WTC11 (cell line): Measurements from ENCODE around the gene SPN. TPM values are rescaled to one million over a fixed set of nuclear protein-coding genes. Genes with fewer than 3 reads are reported as not detected.

Experiments used
- ATAC-seq: fragments of 200-7000 bp; cut with Tn5 transposase; 2 replicates; pipeline ENCODE4 v1.10.0; 2021; ENCODE audit warnings: mild to moderate bottlenecking, moderate library complexity
- CTCF ChIA-PET: fragments of 300-600 bp; sonication (Branson Sonifier 250); formaldehyde crosslinking; loops from one replicate; lab custom pipeline; 2021; ENCODE audit warnings: antibody characterized with exemption; lab: Charles Lee
- POLR2A ChIA-PET: fragments of 350-600 bp; sonication (Branson Sonifier 250); formaldehyde crosslinking; loops from one replicate; lab custom pipeline; 2021; ENCODE audit warnings: antibody characterized with exemption; lab: Charles Lee
- DNase-seq: peaks from one replicate; pipeline ENCODE4 v3.0.0; 2021; ENCODE audit warnings: low spot score
- H3K27ac Mint-ChIP-seq: 2 replicates; pipeline ENCODE4 v1.8.0; 2021; ENCODE audit warnings: mixed read lengths
- H3K27me3 Mint-ChIP-seq: 2 replicates; pipeline ENCODE4 v1.8.0; 2021; ENCODE audit warnings: low read depth, mild to moderate bottlenecking, moderate library complexity, mixed read lengths
- H3K36me3 Mint-ChIP-seq: 2 replicates; pipeline ENCODE4 v1.8.0; 2021; ENCODE audit warnings: mixed read lengths
- H3K4me1 Mint-ChIP-seq: 2 replicates; pipeline ENCODE4 v1.8.0; 2022; ENCODE audit warnings: mixed read lengths
- H3K4me3 Mint-ChIP-seq: 2 replicates; pipeline ENCODE4 v1.8.0; 2021; ENCODE audit warnings: mild to moderate bottlenecking, moderate library complexity, mixed read lengths
- H3K9me3 Mint-ChIP-seq: 2 replicates; pipeline ENCODE4 v1.8.0; 2021; ENCODE audit warnings: mixed read lengths
- EMX1 ChIP-seq: fragments of 250-450 bp; sonication (Bioruptor Pico); IDR thresholded peaks from 2 replicates; pipeline ENCODE4 v1.8.0; 2021; ENCODE audit warnings: mild to moderate bottlenecking
- FOXK1 ChIP-seq: sonication (generic); formaldehyde crosslinking; IDR thresholded peaks from 2 replicates; pipeline ENCODE4 v1.8.0; 2022; ENCODE audit warnings: mild to moderate bottlenecking, moderate library complexity, missing genetic modification reagents
- MYBL2 ChIP-seq: sonication (generic); formaldehyde crosslinking; IDR thresholded peaks from 2 replicates; pipeline ENCODE4 v1.8.1; 2023; ENCODE audit warnings: mild to moderate bottlenecking, moderate library complexity, missing genetic modification reagents
- NR3C1 ChIP-seq: sonication (generic); formaldehyde crosslinking; conservative IDR thresholded peaks from 2 replicates; pipeline ENCODE4 v1.8.1; 2023; ENCODE audit warnings: low read depth, mild to moderate bottlenecking, missing genetic modification reagents
- ZNF121 ChIP-seq: sonication (generic); formaldehyde crosslinking; IDR thresholded peaks from 2 replicates; pipeline ENCODE4 v1.8.0; 2023; ENCODE audit warnings: missing genetic modification reagents
- ZNF263 ChIP-seq: sonication (generic); formaldehyde crosslinking; IDR thresholded peaks from 2 replicates; pipeline ENCODE4 v1.8.1; 2022; ENCODE audit warnings: low read depth, mild to moderate bottlenecking, moderate library complexity, missing genetic modification reagents
- ZNF671 ChIP-seq: fragments of 250-450 bp; sonication (Bioruptor Pico); IDR thresholded peaks from 2 replicates; pipeline ENCODE4 v1.8.0; 2021; ENCODE audit warnings: mild to moderate bottlenecking
- total RNA-seq: library from RNA; stranded (reverse); gene quantifications from 3 replicates; pipeline ENCODE4 v1.2.3, GENCODE V29; 2021
- TF ChIP-seq, protein P1 (sequence below): fragments of 200-600 bp; IDR thresholded peaks from 2 replicates; pipeline ENCODE4 v1.8.0; 2022; ENCODE audit warnings: antibody characterized with exemption
- TF ChIP-seq, protein P2 (sequence below): sonication (generic); formaldehyde crosslinking; IDR thresholded peaks from 2 replicates; pipeline ENCODE4 v1.8.1; 2023; ENCODE audit warnings: mild to moderate bottlenecking, moderate library complexity, missing genetic modification reagents
- TF ChIP-seq, protein P3 (sequence below): sonication (generic); formaldehyde crosslinking; IDR thresholded peaks from 2 replicates; pipeline ENCODE4 v1.8.0; 2022; ENCODE audit warnings: mild to moderate bottlenecking, missing genetic modification reagents

Gene SPN
- total RNA-seq, 1 experiment from 2014 or later, result 2.3 TPM

DNA sequence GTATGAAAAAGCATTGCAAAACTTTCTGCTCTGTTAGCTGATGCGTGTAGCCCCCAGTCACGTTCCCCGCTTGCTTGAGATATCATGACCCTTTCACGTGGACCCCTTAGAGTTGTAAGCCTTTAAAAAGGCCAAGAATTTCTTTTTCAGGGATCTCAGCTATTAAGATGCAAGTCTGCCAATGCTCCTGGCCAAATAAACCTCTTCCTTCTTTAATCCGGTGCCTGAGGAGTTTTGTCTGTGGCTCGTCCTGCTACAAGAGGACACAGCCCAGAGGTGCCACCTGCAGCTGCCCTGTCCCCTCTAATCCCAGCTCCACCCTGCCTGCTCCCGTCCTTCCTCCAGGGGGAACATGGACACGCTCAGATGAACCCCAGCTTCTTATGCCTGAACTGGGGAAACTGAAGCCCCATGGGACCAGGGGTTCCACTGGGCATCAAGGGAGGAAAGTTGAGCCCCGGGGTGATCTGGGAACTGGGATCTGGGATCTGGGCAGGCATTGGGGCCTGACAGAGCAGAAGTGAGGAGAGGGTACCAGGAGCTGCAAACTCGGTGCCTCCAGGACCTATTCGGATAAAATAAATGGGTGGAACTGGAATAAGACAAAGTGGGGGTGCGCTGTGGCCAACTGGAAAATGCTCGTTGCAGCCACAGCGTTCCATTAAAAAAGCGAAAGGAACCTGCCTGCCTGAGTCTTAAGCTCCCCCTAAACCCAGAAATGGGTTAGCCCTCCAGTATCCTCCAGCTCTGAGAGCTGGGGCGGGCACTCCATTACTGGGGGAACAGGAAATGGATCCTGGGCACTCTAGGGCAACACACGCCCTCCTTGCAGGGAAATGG, 35.7 kb downstream of the SPN start:
- ATAC-seq (peak; percentile 51), DNase-seq (no peak)
- Mint-ChIP-seq H3K4me1 (peaks cover 38% of the 10 kb centered on the region), H3K36me3 (peaks cover 30% of the 10 kb centered on the region), H3K27me3 (no peaks in the 10 kb centered on the region), H3K27ac (peak overlapping the region; percentile 77), H3K9me3 (peaks cover 12% of the 10 kb centered on the region), H3K4me3 (no peak overlapping the region)
- 0 out of 2 replicates have a peak, but pooled peaks have one; percentile 3 for TF ChIP-seq ZNF121
- TF ChIP-seq ZNF671 (CRISPR knock-in tag), result no peak
- TF ChIP-seq FOXK1 (CRISPR knock-in tag), result no peak
- no peak for TF ChIP-seq NR3C1
- ChIA-PET POLR2A (interaction anchor here (0.6 to 3.0 kb wide), 8 partner anchors 11 to 323 kb away, joined by 3 to 23 read pairs (median 5); partner anchors contain the start of genes KIF22 and QPRT), CTCF (interaction anchor here (0.7 to 5.3 kb wide), 17 partner anchors 10 to 357 kb away, joined by 3 to 73 read pairs (median 4); partner anchors contain the start of genes ASPHD1, KIF22, PAGR1 and QPRT)

DNA sequence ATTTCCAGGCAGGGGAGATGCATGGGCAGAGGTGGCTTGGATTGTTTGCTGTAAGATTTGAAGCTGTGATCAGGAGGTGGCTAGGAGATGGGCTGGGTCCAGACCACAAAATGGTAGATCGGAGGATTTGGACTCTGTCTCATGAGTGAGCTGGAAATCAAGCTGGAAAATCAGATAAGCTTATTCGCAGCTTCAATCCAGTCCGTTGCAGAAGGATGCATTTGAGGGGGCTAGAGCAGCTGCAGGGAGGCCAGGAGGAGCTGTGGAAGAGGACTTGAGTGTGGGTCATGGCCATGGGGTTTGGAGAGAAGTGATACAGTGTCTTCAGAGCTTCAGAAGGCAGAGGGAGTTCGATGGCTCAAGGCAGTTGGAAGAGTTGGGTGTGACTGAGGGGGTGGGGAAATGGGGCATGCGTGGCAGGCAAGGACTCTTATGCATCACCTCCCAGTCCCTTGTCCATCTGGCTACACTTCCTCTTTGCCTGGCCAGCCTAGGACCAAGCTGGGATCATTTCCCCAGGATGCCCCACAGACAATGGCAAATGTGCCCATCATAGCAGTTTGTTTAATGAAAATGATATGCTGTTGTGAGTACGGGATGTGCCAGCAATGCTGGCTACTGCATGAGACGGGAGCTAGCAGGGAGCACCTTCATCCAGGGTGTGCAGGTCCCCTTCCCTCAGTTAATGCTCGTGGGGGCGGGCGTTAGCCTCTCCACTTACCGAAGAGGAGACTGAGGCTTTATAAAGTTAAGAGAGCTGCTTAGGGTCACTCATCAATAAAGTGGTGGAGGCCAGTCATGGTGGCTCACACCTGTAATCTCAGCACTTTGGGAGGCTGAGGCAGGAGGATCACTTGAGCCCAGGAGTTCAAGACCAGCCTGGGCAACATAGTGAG, 36.5 kb downstream of the SPN start:
- DNase-seq (no peak), ATAC-seq (no peak)
- Mint-ChIP-seq H3K27ac (peak overlapping the region; percentile 77), H3K4me3 (no peak overlapping the region), H3K4me1 (peaks cover 38% of the 10 kb centered on the region), H3K27me3 (no peaks in the 10 kb centered on the region), H3K9me3 (peaks cover 12% of the 10 kb centered on the region), H3K36me3 (peaks cover 30% of the 10 kb centered on the region)
- no peak for TF ChIP-seq ZNF263
- 0 out of 2 replicates have a peak, but pooled peaks have one; percentile 36 for TF ChIP-seq EMX1 (CRISPR knock-in tag)
- CTCF ChIA-PET, result interaction anchor here (0.6 to 5.3 kb wide), 43 partner anchors 10 to 407 kb away, joined by 3 to 73 read pairs (median 5); partner anchors contain the start of genes ASPHD1, KCTD13, KIF22 and PAGR1
- POLR2A ChIA-PET, result interaction anchor here (0.5 to 3.0 kb wide), 13 partner anchors 11 to 657 kb away, joined by 3 to 23 read pairs (median 4); partner anchors contain the start of genes KIF22 and QPRT

DNA sequence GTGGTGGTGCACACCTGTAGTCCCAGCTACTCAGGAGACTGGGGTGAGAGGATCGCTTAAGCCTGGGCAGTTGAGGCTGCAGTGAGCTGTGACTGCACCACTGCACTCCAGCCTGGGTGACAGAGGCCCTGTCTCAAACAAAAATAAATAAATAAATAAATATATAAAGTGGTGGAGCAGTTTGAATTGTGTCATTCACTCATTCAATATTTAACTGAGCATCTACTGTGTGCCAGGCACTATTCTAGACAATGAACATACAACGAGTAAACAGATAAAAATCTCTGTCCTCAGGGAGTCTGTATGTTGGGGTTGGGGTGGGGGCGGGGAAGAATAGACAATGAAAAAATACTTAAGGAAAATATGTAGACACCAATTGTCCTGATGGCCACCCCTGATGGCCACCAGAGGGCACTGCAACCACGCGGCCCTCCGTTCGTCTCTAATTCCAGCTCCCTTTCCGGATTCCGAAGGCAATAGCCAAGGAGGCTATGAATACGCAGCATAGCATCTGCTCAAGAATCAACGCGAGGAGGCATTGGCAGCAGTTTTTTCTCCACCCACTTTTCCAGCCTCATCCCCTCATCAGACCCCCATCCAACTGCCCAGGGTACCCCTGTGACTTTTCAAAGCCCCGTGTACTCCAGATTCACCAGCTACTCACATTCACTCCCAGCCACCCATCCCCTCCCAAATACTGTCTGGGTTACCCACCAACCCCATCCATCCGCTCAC, 37.4 kb downstream of the SPN start:
- Mint-ChIP-seq H3K4me3 (no peak overlapping the region), H3K36me3 (peaks cover 30% of the 10 kb centered on the region), H3K27me3 (no peaks in the 10 kb centered on the region), H3K4me1 (peaks cover 38% of the 10 kb centered on the region), H3K27ac (no peak overlapping the region), H3K9me3 (peaks cover 12% of the 10 kb centered on the region)
- TF ChIP-seq, protein P1, sequence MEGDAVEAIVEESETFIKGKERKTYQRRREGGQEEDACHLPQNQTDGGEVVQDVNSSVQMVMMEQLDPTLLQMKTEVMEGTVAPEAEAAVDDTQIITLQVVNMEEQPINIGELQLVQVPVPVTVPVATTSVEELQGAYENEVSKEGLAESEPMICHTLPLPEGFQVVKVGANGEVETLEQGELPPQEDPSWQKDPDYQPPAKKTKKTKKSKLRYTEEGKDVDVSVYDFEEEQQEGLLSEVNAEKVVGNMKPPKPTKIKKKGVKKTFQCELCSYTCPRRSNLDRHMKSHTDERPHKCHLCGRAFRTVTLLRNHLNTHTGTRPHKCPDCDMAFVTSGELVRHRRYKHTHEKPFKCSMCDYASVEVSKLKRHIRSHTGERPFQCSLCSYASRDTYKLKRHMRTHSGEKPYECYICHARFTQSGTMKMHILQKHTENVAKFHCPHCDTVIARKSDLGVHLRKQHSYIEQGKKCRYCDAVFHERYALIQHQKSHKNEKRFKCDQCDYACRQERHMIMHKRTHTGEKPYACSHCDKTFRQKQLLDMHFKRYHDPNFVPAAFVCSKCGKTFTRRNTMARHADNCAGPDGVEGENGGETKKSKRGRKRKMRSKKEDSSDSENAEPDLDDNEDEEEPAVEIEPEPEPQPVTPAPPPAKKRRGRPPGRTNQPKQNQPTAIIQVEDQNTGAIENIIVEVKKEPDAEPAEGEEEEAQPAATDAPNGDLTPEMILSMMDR, result peak; percentile 87
- TF ChIP-seq ZNF671 (CRISPR knock-in tag) (peak; percentile 42; the same call in 1 of the 2 replicates), MYBL2 (CRISPR knock-in tag) (no peak)
- TF ChIP-seq, protein P2, sequence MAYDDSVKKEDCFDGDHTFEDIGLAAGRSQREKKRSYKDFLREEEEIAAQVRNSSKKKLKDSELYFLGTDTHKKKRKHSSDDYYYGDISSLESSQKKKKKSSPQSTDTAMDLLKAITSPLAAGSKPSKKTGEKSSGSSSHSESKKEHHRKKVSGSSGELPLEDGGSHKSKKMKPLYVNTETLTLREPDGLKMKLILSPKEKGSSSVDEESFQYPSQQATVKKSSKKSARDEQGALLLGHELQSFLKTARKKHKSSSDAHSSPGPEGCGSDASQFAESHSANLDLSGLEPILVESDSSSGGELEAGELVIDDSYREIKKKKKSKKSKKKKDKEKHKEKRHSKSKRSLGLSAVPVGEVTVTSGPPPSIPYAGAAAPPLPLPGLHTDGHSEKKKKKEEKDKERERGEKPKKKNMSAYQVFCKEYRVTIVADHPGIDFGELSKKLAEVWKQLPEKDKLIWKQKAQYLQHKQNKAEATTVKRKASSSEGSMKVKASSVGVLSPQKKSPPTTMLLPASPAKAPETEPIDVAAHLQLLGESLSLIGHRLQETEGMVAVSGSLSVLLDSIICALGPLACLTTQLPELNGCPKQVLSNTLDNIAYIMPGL, result no peak
- TF ChIP-seq, protein P3, sequence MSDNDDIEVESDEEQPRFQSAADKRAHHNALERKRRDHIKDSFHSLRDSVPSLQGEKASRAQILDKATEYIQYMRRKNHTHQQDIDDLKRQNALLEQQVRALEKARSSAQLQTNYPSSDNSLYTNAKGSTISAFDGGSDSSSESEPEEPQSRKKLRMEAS (CRISPR knock-in tag), result 0 out of 2 replicates have a peak, but pooled peaks have one; percentile 34
- POLR2A ChIA-PET, result interaction anchor here (0.6 to 3.0 kb wide), 10 partner anchors 12 to 381 kb away, joined by 3 to 23 read pairs (median 4); partner anchors contain the start of genes KIF22 and QPRT
- CTCF ChIA-PET, result interaction anchor here (0.6 to 5.3 kb wide), 47 partner anchors 9 to 406 kb away, joined by 3 to 73 read pairs (median 5); partner anchors contain the start of genes ASPHD1, KCTD13, KIF22 and PAGR1
- peak; percentile 83 for DNase-seq
- ATAC-seq, result peak; percentile 66
